Activated naive CD8-positive, alpha-beta T cell treated with anti-CD3 and anti-CD28 coated beads, Interleukin-2, amount 50 U/mL, for 24 hours (primary cell): Measurements from ENCODE around the gene UBB.

ENCODE experiments used
- ATAC-seq: fragments of 150-1000 bp; cut with Tn5 transposase; one replicate; pipeline ENCODE4 v1.10.0; 2021
- DNase-seq: peaks from one replicate; pipeline ENCODE4 v3.0.0; 2021
- H3K27ac Mint-ChIP-seq: one replicate; pipeline ENCODE4 v1.8.0; 2021; ENCODE audit warnings: mild to moderate bottlenecking, mixed read lengths
- H3K27me3 Mint-ChIP-seq: one replicate; pipeline ENCODE4 v1.8.0; 2021; ENCODE audit warnings: mixed read lengths
- H3K36me3 Mint-ChIP-seq: one replicate; pipeline ENCODE4 v1.8.0; 2021; ENCODE audit warnings: low read depth, mixed read lengths
- H3K4me1 Mint-ChIP-seq: one replicate; pipeline ENCODE4 v1.8.0; 2021; ENCODE audit warnings: mixed read lengths
- H3K4me3 Mint-ChIP-seq: one replicate; pipeline ENCODE4 v1.8.0; 2021; ENCODE audit warnings: mild to moderate bottlenecking, moderate library complexity, mixed read lengths
- H3K9me3 Mint-ChIP-seq: one replicate; pipeline ENCODE4 v1.8.0; 2021; ENCODE audit warnings: mixed read lengths

UBB gene

GRCh38 chr17:16419074-16419928 lies 38.4 kb downstream of the UBB start:
- ATAC-seq, result peak; percentile 75
- peaks cover 30% of the 10 kb centered on the region for H3K36me3 Mint-ChIP-seq
- peak; percentile 66 for DNase-seq
- H3K4me3 Mint-ChIP-seq, result peak overlapping the region; percentile 76
- H3K9me3 Mint-ChIP-seq, result no peaks in the 10 kb centered on the region
- H3K4me1 Mint-ChIP-seq, result peaks cover 51% of the 10 kb centered on the region
- H3K27me3 Mint-ChIP-seq, result no peaks in the 10 kb centered on the region
- peak overlapping the region; percentile 99 for H3K27ac Mint-ChIP-seq

- Mint-ChIP-seq H3K36me3 (peaks cover 30% of the 10 kb centered on the region), H3K4me3 (peak overlapping the region; percentile 76), H3K9me3 (no peaks in the 10 kb centered on the region), H3K27me3 (no peaks in the 10 kb centered on the region), H3K27ac (peak overlapping the region; percentile 99), H3K4me1 (peaks cover 47% of the 10 kb centered on the region)
- DNase-seq, result peak; percentile 69
- ATAC-seq, result peak; percentile 25
Observed at GRCh38 chr17:16419929-16420271, 39.0 kb downstream of the UBB start.

- H3K4me3 Mint-ChIP-seq, result no peak overlapping the region
- no peak for ATAC-seq
- H3K9me3 Mint-ChIP-seq, result no peaks in the 10 kb centered on the region
- H3K36me3 Mint-ChIP-seq, result peaks cover 21% of the 10 kb centered on the region
- H3K27me3 Mint-ChIP-seq, result no peaks in the 10 kb centered on the region
- DNase-seq, result no peak
- H3K4me1 Mint-ChIP-seq, result peaks cover 36% of the 10 kb centered on the region
- H3K27ac Mint-ChIP-seq, result no peak overlapping the region
Observed at GRCh38 chr17:16422416-16422815, 41.5 kb downstream of the UBB start.

- peaks cover 26% of the 10 kb centered on the region for H3K4me1 Mint-ChIP-seq
- no peaks in the 10 kb centered on the region for H3K9me3 Mint-ChIP-seq
- DNase-seq (no peak), ATAC-seq (no peak)
- peaks cover 15% of the 10 kb centered on the region for H3K36me3 Mint-ChIP-seq
- no peaks in the 10 kb centered on the region for H3K27me3 Mint-ChIP-seq
- no peak overlapping the region for H3K27ac Mint-ChIP-seq
- no peak overlapping the region for H3K4me3 Mint-ChIP-seq
Observed at GRCh38 chr17:16423226-16423872, 42.5 kb downstream of the UBB start.

- Mint-ChIP-seq H3K4me1 (peaks cover 8% of the 10 kb centered on the region), H3K36me3 (peaks cover 14% of the 10 kb centered on the region), H3K27ac (no peak overlapping the region), H3K27me3 (no peaks in the 10 kb centered on the region), H3K9me3 (no peaks in the 10 kb centered on the region), H3K4me3 (no peak overlapping the region)
- ATAC-seq (no peak), DNase-seq (no peak)
Observed at GRCh38 chr17:16425202-16425601, 44.3 kb downstream of the UBB start.

- H3K36me3 Mint-ChIP-seq, result peaks cover 13% of the 10 kb centered on the region
- ATAC-seq (no peak), DNase-seq (no peak)
- H3K27ac Mint-ChIP-seq, result peak overlapping the region; percentile 31
- no peak overlapping the region for H3K4me3 Mint-ChIP-seq
- no peaks in the 10 kb centered on the region for H3K27me3 Mint-ChIP-seq
- peaks cover under 1% of the 10 kb centered on the region for H3K4me1 Mint-ChIP-seq
- H3K9me3 Mint-ChIP-seq, result no peaks in the 10 kb centered on the region
Observed at GRCh38 chr17:16425698-16426659, 45.1 kb downstream of the UBB start.

- ATAC-seq (no peak), DNase-seq (no peak)
- no peaks in the 10 kb centered on the region for H3K9me3 Mint-ChIP-seq
- no peak overlapping the region for H3K27ac Mint-ChIP-seq
- peaks cover 12% of the 10 kb centered on the region for H3K36me3 Mint-ChIP-seq
- no peaks in the 10 kb centered on the region for H3K4me1 Mint-ChIP-seq
- H3K27me3 Mint-ChIP-seq, result no peaks in the 10 kb centered on the region
- H3K4me3 Mint-ChIP-seq, result no peak overlapping the region
Observed at GRCh38 chr17:16427020-16427419, 46.1 kb downstream of the UBB start.

GRCh38 chr17:16428098-16428882 lies 47.4 kb downstream of the UBB start:
- Mint-ChIP-seq H3K27ac (no peak overlapping the region), H3K4me3 (no peak overlapping the region), H3K36me3 (peaks cover 5% of the 10 kb centered on the region), H3K9me3 (no peaks in the 10 kb centered on the region), H3K27me3 (no peaks in the 10 kb centered on the region), H3K4me1 (peaks cover 2% of the 10 kb centered on the region)
- peak; percentile 83 for ATAC-seq
- peak; percentile 70 for DNase-seq

GRCh38 chr17:16429083-16429482 lies 48.2 kb downstream of the UBB start:
- no peak for DNase-seq
- peaks cover 2% of the 10 kb centered on the region for H3K4me1 Mint-ChIP-seq
- H3K4me3 Mint-ChIP-seq, result no peak overlapping the region
- no peak overlapping the region for H3K27ac Mint-ChIP-seq
- no peak for ATAC-seq
- H3K9me3 Mint-ChIP-seq, result no peaks in the 10 kb centered on the region
- H3K27me3 Mint-ChIP-seq, result no peaks in the 10 kb centered on the region
- H3K36me3 Mint-ChIP-seq, result peaks cover 5% of the 10 kb centered on the region

GRCh38 chr17:16430650-16431049 lies 49.8 kb downstream of the UBB start:
- Mint-ChIP-seq H3K9me3 (no peaks in the 10 kb centered on the region), H3K4me1 (peaks cover 2% of the 10 kb centered on the region), H3K4me3 (no peak overlapping the region), H3K27me3 (no peaks in the 10 kb centered on the region), H3K36me3 (peaks cover 5% of the 10 kb centered on the region), H3K27ac (no peak overlapping the region)
- no peak for DNase-seq
- no peak for ATAC-seq

- peaks cover 2% of the 10 kb centered on the region for H3K4me1 Mint-ChIP-seq
- no peak overlapping the region for H3K27ac Mint-ChIP-seq
- no peaks in the 10 kb centered on the region for H3K9me3 Mint-ChIP-seq
- no peaks in the 10 kb centered on the region for H3K27me3 Mint-ChIP-seq
- H3K4me3 Mint-ChIP-seq, result no peak overlapping the region
- H3K36me3 Mint-ChIP-seq, result peaks cover 5% of the 10 kb centered on the region
- no peak for ATAC-seq
- DNase-seq, result no peak
Observed at GRCh38 chr17:16432017-16432416, 51.1 kb downstream of the UBB start.
